SJSA1 (cell line): ENCODE results near the gene FAM222B. TPM values are rescaled to one million over a fixed set of nuclear protein-coding genes. Genes with fewer than 3 reads are reported as not detected.

Experiments used
- DNase-seq, 2 experiments: peaks; one replicate each; pipeline ENCODE4 v3.0.0-alpha.2; 2015 to 2020; ENCODE audit warnings: low spot score in 2 of 2, low read depth in 1 of 2
- H3K27ac ChIP-seq: fragments of 250-450 bp; sonication (Bioruptor Pico); 2 replicates; pipeline ENCODE4 v1.5.1; 2020; ENCODE audit warnings: mild to moderate bottlenecking, moderate library complexity
- H3K27me3 ChIP-seq: fragments of 250-450 bp; sonication (Bioruptor Pico); replicated peaks from 2 replicates; pipeline ENCODE4 v1.5.1; 2020; ENCODE audit warnings: mild to moderate bottlenecking, moderate library complexity
- H3K36me3 ChIP-seq: fragments of 250-450 bp; sonication (Bioruptor Pico); 2 replicates; pipeline ENCODE4 v1.5.1; 2020; ENCODE audit warnings: mild to moderate bottlenecking
- H3K4me1 ChIP-seq: fragments of 250-450 bp; sonication (Bioruptor Pico); replicated peaks from 2 replicates; pipeline ENCODE4 v1.6.1; 2021; ENCODE audit warnings: mild to moderate bottlenecking
- H3K4me3 ChIP-seq: fragments of 250-450 bp; sonication (Bioruptor Pico); 2 replicates; pipeline ENCODE4 v1.5.1; 2020; ENCODE audit warnings: mild to moderate bottlenecking
- H3K9me3 ChIP-seq: fragments of 250-450 bp; sonication (Bioruptor Pico); replicated peaks from 2 replicates; pipeline ENCODE4 v1.5.1; 2020; ENCODE audit warnings: mild to moderate bottlenecking
- total RNA-seq: library from RNA; depleted of rRNA; stranded (reverse); fragments of >200 nt; shearing (Covaris generic); gene quantifications from 2 replicates; pipeline ENCODE4 v1.2.3, GENCODE V29; 2014

The FAM222B gene
- total RNA-seq, 1 experiment from 2014 or later, result 5.2 TPM

- Histone ChIP-seq H3K27me3 (no peaks in the 10 kb centered on the region), H3K9me3 (no peaks in the 10 kb centered on the region), H3K36me3 (peaks cover 48% of the 10 kb centered on the region), H3K4me3 (no peak overlapping the region), H3K4me1 (peaks cover under 1% of the 10 kb centered on the region; the same call in 1 of the 2 replicates), H3K27ac (no peak overlapping the region)
- DNase-seq, result no peak
Observed at GRCh38 chr17:28760601-28761562, 81.7 kb downstream of the FAM222B start.

GRCh38 chr17:28759256-28759865, 83.2 kb downstream of the FAM222B start:
- Histone ChIP-seq H3K4me1 (peaks cover 10% of the 10 kb centered on the region), H3K4me3 (no peak overlapping the region), H3K27me3 (no peaks in the 10 kb centered on the region), H3K36me3 (peaks cover 46% of the 10 kb centered on the region), H3K27ac (no peak overlapping the region), H3K9me3 (no peaks in the 10 kb centered on the region)
- DNase-seq, result no peak

GRCh38 chr17:28758411-28759121, 84.0 kb downstream of the FAM222B start:
- peak in 1 of 2 experiments; percentile 45 for DNase-seq
- no peaks in the 10 kb centered on the region for H3K27me3 ChIP-seq
- peaks cover 45% of the 10 kb centered on the region for H3K36me3 ChIP-seq
- no peak overlapping the region for H3K4me3 ChIP-seq
- no peak overlapping the region for H3K27ac ChIP-seq
- peaks cover 10% of the 10 kb centered on the region for H3K4me1 ChIP-seq
- no peaks in the 10 kb centered on the region for H3K9me3 ChIP-seq

GRCh38 chr17:28756049-28756804, 86.4 kb downstream of the FAM222B start:
- peaks cover 10% of the 10 kb centered on the region for H3K4me1 ChIP-seq
- H3K27ac ChIP-seq, result no peak overlapping the region
- H3K36me3 ChIP-seq, result peaks cover 42% of the 10 kb centered on the region
- DNase-seq, result no peak
- no peaks in the 10 kb centered on the region for H3K9me3 ChIP-seq
- no peaks in the 10 kb centered on the region for H3K27me3 ChIP-seq
- H3K4me3 ChIP-seq, result no peak overlapping the region

GRCh38 chr17:28755486-28755885, 87.1 kb downstream of the FAM222B start:
- H3K36me3 ChIP-seq, result peaks cover 50% of the 10 kb centered on the region

GRCh38 chr17:28751600-28752366, 90.8 kb downstream of the FAM222B start:
- no peak for DNase-seq
- H3K4me1 ChIP-seq, result peaks cover 10% of the 10 kb centered on the region
- H3K36me3 ChIP-seq, result peaks cover 61% of the 10 kb centered on the region
- no peaks in the 10 kb centered on the region for H3K9me3 ChIP-seq
- no peak overlapping the region for H3K4me3 ChIP-seq
- no peaks in the 10 kb centered on the region for H3K27me3 ChIP-seq
- no peak overlapping the region for H3K27ac ChIP-seq

More at GRCh38 chr17:28755486-28755885, 87.1 kb downstream of the FAM222B start:
- no peak overlapping the region for H3K27ac ChIP-seq
- DNase-seq, result peak in 1 of 2 experiments; percentile 22
- H3K4me1 ChIP-seq, result peaks cover 10% of the 10 kb centered on the region
- H3K4me3 ChIP-seq, result no peak overlapping the region
- H3K27me3 ChIP-seq, result no peaks in the 10 kb centered on the region
- no peaks in the 10 kb centered on the region for H3K9me3 ChIP-seq

GRCh38 chr17:28750178-28751047, 92.2 kb downstream of the FAM222B start:
- Histone ChIP-seq H3K27me3 (no peaks in the 10 kb centered on the region), H3K4me1 (peaks cover 14% of the 10 kb centered on the region), H3K36me3 (peaks cover 72% of the 10 kb centered on the region), H3K27ac (no peak overlapping the region), H3K9me3 (no peaks in the 10 kb centered on the region), H3K4me3 (no peak overlapping the region)
- DNase-seq, result peak; percentile 74 to 93

- peaks cover 10% of the 10 kb centered on the region for H3K4me1 ChIP-seq
- H3K9me3 ChIP-seq, result no peaks in the 10 kb centered on the region
- H3K27me3 ChIP-seq, result no peaks in the 10 kb centered on the region
- H3K36me3 ChIP-seq, result peaks cover 75% of the 10 kb centered on the region
- no peak overlapping the region for H3K27ac ChIP-seq
- no peak for DNase-seq
- H3K4me3 ChIP-seq, result no peak overlapping the region
Observed at GRCh38 chr17:28749516-28750177, 92.9 kb downstream of the FAM222B start.

- no peak for DNase-seq
- Histone ChIP-seq H3K4me1 (peaks cover 10% of the 10 kb centered on the region), H3K9me3 (no peaks in the 10 kb centered on the region), H3K36me3 (peaks cover 78% of the 10 kb centered on the region), H3K27me3 (no peaks in the 10 kb centered on the region), H3K27ac (no peak overlapping the region), H3K4me3 (no peak overlapping the region)
Observed at GRCh38 chr17:28748852-28749515, 93.6 kb downstream of the FAM222B start.

- peaks cover 78% of the 10 kb centered on the region for H3K36me3 ChIP-seq
- H3K27ac ChIP-seq, result no peak overlapping the region
- peaks cover 18% of the 10 kb centered on the region for H3K4me1 ChIP-seq
- no peak for DNase-seq
- no peak overlapping the region for H3K4me3 ChIP-seq
- no peaks in the 10 kb centered on the region for H3K9me3 ChIP-seq
- no peaks in the 10 kb centered on the region for H3K27me3 ChIP-seq
Observed at GRCh38 chr17:28747801-28748750, 94.5 kb downstream of the FAM222B start.
